GM21529 (cell line): ENCODE measurements around the gene AKAP6.
"Not testable (repeated sequence)": the region's sequence is repeated elsewhere in the genome, so short reads cannot be mapped to it uniquely, and the experiment has no call there.

Source experiments
- ATAC-seq: cut with Tn5 transposase; IDR thresholded peaks from one replicate; pipeline ENCODE4 v1.9.1; 2021; ENCODE audit not compliant: unreplicated experiment

AKAP6 gene

GRCh38 chr14:32728976-32729375 is 399.9 kb downstream of the AKAP6 start:
- no peak for ATAC-seq

- no peak for ATAC-seq
These were observed 402.2 kb downstream of the AKAP6 start for GRCh38 chr14:32731249-32731648.

GRCh38 chr14:32733015-32733414 is 403.9 kb downstream of the AKAP6 start:
- no peak for ATAC-seq

DNA sequence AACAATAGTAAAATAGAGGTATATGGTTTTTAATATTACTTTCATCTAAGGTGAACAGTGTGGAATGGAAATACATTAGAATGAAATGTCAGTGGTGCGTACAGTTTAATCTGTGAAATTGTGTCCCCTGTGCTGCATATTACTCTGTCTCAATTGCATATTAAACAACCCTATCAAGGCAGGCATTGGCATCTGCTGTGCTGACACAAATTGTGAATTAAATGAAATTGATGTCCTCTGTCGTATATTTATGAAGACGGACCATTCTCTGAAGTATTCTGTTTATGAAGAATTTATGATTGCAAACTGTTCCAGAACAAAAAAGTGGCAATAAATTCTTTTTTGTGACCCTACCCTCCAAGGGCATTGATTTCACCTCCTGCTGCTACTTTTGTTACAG is 405.2 kb downstream of the AKAP6 start:
- no peak for ATAC-seq

- no peak for ATAC-seq
These were observed 408.5 kb downstream of the AKAP6 start for GRCh38 chr14:32737621-32738020.

GRCh38 chr14:32738206-32738871 is 409.2 kb downstream of the AKAP6 start:
- ATAC-seq, result no peak

GRCh38 chr14:32744811-32745445 is 415.8 kb downstream of the AKAP6 start:
- no peak for ATAC-seq

DNA sequence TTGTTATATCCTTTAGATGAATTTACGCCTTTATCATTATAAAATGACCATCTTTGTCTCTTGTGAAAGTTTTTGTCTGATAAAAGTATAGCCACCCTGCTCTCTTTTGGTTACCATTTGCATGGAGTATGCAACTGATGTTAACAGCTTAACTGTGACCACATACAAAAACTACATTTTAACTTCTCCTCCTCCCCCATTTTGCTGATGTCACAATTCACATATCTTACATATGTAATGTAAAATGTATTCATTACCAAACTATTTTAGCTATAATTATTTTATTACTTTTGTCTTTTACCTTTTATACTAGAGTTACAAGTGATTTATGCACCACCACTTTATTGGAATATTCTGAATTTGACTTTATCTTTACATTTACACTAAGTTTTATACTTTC is 425.1 kb downstream of the AKAP6 start:
- no peak for ATAC-seq

DNA sequence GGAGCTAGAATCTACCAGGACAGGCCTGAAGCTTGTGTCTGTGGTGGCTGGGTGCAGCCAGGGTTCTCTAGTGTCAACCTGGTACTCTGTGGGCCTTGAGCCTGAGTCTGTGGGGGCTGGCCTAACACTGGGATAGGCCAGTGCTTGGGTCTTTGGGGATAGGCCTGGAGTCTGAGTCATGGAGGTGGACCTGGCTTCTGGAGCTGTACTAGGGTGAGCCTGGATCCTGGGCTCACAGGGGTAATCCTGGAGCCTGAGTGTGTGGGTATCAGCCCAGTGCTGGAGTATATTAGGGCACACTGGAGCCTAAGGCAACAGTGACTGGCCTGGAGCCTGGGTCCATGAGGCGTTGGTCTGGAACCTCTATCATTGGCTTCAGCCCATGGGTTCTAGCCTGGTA is 427.1 kb downstream of the AKAP6 start:
- ATAC-seq, result no peak

DNA sequence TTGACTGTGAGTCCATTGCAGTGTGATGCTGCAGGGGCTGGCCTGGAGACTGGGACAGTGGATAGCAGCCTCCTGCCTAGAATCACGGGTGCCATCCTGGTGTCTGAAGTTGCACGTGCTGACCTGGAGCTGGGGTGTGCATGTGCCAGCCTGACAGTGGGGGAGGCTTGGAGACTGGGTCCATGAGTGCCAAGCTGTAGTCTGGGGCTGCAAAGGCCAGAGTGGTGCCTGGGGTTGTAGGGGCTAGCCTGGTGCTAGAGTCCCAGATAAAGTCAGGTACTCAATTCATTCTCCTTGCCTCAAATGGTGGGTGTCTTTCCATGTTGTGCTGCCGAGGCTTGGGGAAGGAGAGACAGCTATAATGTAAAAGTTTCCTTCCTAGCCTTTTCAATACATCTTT is 427.7 kb downstream of the AKAP6 start:
- no peak for ATAC-seq

DNA sequence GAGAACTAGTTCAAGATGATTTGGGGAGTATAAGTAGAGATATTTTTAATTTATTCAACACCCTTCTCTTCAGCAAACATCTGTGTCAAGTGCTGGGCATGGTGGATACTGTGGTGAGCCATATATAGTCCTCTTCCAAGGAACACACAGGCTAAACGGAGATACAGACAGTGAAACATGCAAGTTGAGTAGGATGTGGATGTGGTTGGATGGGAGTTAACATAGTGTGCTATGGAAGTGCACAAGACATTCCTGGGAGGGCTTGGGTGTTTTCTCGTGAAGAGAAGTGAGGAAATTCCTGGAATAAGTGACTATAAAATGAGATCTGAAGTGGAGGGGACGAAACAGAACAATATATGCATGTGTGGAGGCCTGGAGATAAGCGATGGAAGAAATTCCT is 428.5 kb downstream of the AKAP6 start:
- no peak for ATAC-seq

DNA sequence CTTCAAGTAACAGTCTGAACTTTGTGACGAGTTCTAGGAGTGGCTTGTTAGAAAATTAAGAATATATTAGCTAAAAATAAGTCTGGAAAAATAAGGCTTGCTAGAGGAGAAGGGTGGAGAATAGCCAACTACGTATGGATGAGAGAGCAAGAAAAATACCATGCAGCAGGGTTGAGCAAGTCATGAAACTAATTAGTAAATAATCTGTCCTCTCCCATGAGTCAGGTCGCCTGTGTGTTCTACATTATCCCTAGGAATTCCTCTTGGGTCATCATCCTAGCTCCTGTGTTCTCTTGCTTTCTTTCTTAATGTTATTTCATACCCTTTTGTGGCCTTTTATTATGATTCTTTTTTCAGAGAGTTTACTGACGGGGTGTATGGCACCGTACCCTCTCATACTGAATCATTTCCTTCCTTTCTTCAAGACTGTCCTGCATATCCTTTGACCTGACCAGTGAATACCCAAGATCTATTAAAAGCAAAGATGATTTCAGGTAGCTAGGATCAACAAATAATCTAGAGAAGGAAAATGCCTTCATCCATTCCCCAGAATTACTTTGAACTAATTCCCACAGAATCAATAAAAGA is 432.4 kb downstream of the AKAP6 start:
- no peak for ATAC-seq

DNA sequence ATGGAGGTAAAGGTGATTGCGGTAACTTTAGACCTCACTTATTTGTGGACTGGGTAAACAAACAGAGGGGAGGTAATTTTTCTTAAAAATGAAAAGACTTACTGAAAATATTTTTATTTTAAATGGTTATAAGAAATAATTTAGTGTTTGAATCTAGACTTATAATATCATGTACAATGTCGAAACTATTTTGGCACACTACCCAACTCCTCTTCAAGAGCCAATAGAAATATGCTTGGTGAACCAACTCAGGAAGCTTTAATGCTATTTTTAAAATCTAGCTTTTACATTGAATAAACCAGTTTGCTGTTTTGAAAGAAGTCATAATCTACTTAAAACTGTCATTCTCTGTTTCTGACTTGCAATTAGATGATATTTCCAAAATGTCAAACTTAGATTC is 433.8 kb downstream of the AKAP6 start:
- no peak for ATAC-seq

GRCh38 chr14:32763673-32764072 is 434.6 kb downstream of the AKAP6 start:
- ATAC-seq, result no peak

GRCh38 chr14:32764131-32764530 is 435.0 kb downstream of the AKAP6 start:
- no peak for ATAC-seq

- no peak for ATAC-seq
These were observed 441.3 kb downstream of the AKAP6 start for GRCh38 chr14:32770422-32770821.

GRCh38 chr14:32774214-32774613 is 445.1 kb downstream of the AKAP6 start:
- no peak for ATAC-seq

DNA sequence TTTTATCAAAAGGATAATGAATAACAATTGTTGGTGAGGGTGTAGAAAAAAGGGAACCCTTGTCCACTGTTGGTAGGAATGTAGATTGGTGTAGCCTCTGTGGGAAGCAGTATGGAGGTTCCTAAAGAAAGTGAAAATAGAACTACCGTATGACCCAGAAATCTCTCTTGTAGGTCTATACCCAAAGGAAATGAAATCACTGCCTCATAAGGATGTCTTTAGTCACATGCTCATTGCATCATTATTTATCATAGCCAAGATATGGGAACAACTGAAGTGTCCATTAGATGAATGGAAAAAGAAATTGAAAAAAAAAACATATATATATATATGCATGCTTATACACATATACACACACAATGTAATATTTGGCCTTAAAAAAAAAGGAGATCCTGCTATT is 450.7 kb downstream of the AKAP6 start:
- ATAC-seq, result no peak

- ATAC-seq, result no peak
These were observed 455.3 kb downstream of the AKAP6 start for GRCh38 chr14:32784405-32784804.

DNA sequence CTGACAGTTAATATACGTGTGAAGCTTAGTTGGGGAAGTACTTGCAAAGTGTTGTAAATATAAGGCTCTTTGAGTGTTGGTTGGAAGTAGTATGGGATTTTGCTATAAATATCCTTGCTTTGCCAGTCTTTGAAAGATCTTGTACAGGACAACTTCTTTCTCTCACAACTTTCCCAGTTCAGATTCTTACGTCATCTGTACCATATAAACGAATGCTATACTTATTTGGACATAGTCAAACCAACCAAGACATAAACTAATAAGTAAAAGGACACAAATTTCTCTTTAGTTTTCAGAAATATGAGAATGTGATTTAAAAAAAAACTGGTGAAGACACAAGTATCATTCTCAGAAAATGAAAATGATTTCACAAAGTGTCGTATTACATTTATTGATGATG is 456.5 kb downstream of the AKAP6 start:
- ATAC-seq, result no peak

DNA sequence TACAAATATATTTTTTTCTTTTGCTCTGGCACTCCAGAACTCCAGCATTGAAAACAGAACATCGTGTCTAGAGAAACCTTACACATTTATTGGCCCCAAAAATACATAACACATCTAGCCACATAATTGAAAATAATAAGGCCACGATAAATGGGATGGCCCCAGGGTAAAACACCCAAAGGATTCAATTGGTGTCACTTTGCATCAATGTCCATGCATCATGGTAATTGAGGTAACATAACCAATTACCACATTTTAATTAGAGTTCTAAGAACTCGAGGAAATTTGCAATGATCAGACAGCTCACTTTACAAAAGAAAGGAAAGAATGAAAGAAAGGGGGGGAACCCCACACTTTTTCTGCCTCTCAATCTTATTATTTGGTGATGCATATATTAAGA is 457.8 kb downstream of the AKAP6 start:
- ATAC-seq, result no peak

DNA sequence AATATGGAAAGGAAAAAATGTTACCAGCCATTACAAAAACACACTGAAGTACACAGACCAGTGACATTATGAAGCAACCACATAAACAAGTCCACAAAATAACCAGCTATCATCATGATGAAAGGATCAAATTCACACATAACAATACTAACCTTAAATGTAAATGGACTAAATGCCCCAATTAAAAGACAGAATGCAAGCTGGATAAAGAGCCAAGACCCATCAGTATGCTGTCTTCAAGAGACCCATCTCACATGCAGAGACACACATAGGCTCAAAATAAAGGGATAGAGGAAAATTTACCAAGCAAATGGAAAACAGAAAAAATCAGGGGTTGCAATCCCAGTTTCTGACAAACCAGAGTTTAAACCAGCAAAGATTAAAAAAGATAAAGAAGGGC is 463.9 kb downstream of the AKAP6 start:
- ATAC-seq, result not testable (repeated sequence)

DNA sequence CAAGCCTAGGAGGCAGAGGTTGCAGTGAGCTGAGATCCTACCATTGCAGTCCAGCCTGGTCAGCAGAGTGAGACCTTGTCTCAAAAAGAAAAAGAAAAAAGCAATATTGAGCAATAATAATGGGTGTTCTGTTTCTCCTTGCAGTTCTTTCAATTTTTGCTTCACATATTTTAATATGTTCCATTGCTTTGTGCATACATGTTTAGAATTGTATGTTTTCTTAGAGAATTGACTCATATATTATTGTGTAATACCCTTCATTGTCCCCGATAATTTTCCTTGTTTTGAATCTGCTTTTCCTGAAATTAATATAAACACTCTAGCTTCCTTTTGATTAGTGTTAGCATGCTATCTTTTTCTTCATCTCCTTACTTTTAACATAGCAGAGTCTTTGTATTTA is 471.2 kb downstream of the AKAP6 start:
- no peak for ATAC-seq
